ENCODE measurements around the gene SND1.

Gene SND1

GRCh38 chr7:127690337-127690736 lies 38.3 kb downstream of the SND1 start:
- no peak for DNase-seq

GRCh38 chr7:127690806-127691205 lies 38.8 kb downstream of the SND1 start:
- no peak for DNase-seq

- no peak for DNase-seq
These were observed 40.2 kb downstream of the SND1 start for GRCh38 chr7:127692200-127692599.

- DNase-seq, result no peak
These were observed 47.9 kb downstream of the SND1 start for GRCh38 chr7:127699853-127700252.

GRCh38 chr7:127702052-127702652 lies 50.2 kb downstream of the SND1 start:
- DNase-seq, result no peak

- DNase-seq, result no peak
These were observed 50.9 kb downstream of the SND1 start for GRCh38 chr7:127702938-127703337.

- DNase-seq, result peak in 1 of 2 experiments; percentile 45
These were observed 52.2 kb downstream of the SND1 start for GRCh38 chr7:127704211-127704610.

GRCh38 chr7:127705461-127705959 lies 53.5 kb downstream of the SND1 start:
- DNase-seq, result no peak

- DNase-seq, result no peak
These were observed 54.8 kb downstream of the SND1 start for GRCh38 chr7:127706766-127707165.

GRCh38 chr7:127708201-127708600 lies 56.2 kb downstream of the SND1 start:
- DNase-seq, result no peak

- DNase-seq, result peak; percentile 26 to 84
These were observed 56.8 kb downstream of the SND1 start for GRCh38 chr7:127708788-127709187.

- DNase-seq, result no peak
These were observed 58.6 kb downstream of the SND1 start for GRCh38 chr7:127710635-127711034.

GRCh38 chr7:127711872-127712271 lies 59.9 kb downstream of the SND1 start:
- no peak for DNase-seq

- DNase-seq, result no peak
These were observed 61.0 kb downstream of the SND1 start for GRCh38 chr7:127713006-127713405.

GRCh38 chr7:127713758-127714157 lies 61.8 kb downstream of the SND1 start:
- DNase-seq, result peak; percentile 86 to 94

- no peak for DNase-seq
These were observed 63.3 kb downstream of the SND1 start for GRCh38 chr7:127715272-127715671.

- DNase-seq, result no peak
These were observed 63.9 kb downstream of the SND1 start for GRCh38 chr7:127715901-127716300.

GRCh38 chr7:127717502-127718339 lies 65.7 kb downstream of the SND1 start:
- DNase-seq, result no peak

GRCh38 chr7:127718340-127718679 lies 66.3 kb downstream of the SND1 start:
- DNase-seq, result no peak

GRCh38 chr7:127726476-127726875 lies 74.5 kb downstream of the SND1 start:
- no peak for DNase-seq

- DNase-seq, result no peak
These were observed 78.8 kb downstream of the SND1 start for GRCh38 chr7:127730658-127731276.

GRCh38 chr7:127731431-127732080 lies 79.6 kb downstream of the SND1 start:
- no peak for DNase-seq

GRCh38 chr7:127732306-127732705 lies 80.3 kb downstream of the SND1 start:
- DNase-seq, result no peak

Data from cerebellar nuclear complex (tissue), 1 donor.